Activated CD4-positive, alpha-beta T cell treated with anti-CD3 and anti-CD28 coated beads for 36 hours (primary cell): ENCODE measurements around the gene C20orf204. TPM values are rescaled to one million over a fixed set of nuclear protein-coding genes. Genes with fewer than 3 reads are reported as not detected.
"Not testable (repeated sequence)": the region's sequence is repeated elsewhere in the genome, so short reads cannot be mapped to it uniquely, and the experiment has no call there.

Experiments
- ATAC-seq: fragments of 200-7000 bp; cut with Tn5 transposase; one replicate; pipeline ENCODE4 v1.10.0; 2021; ENCODE audit warnings: mild to moderate bottlenecking, moderate library complexity
- CTCF ChIA-PET: fragments of 350-600 bp; sonication (Branson Sonifier 250); formaldehyde crosslinking; loops from one replicate; lab custom pipeline; 2021; ENCODE audit warnings: antibody characterized with exemption; lab: Charles Lee
- POLR2A ChIA-PET: fragments of 350-600 bp; sonication (Branson Sonifier 250); formaldehyde crosslinking; loops from one replicate; lab custom pipeline; 2021; ENCODE audit warnings: antibody characterized with exemption, inconsistent platforms; lab: Charles Lee
- DNase-seq: peaks from one replicate; pipeline ENCODE4 v3.0.0-alpha.2; 2020
- H3K27ac Mint-ChIP-seq: one replicate; pipeline ENCODE4 v1.8.0; 2021; ENCODE audit warnings: mixed read lengths
- H3K27me3 Mint-ChIP-seq: one replicate; pipeline ENCODE4 v1.8.0; 2021; ENCODE audit warnings: mixed read lengths
- H3K36me3 Mint-ChIP-seq: one replicate; pipeline ENCODE4 v1.8.0; 2021; ENCODE audit warnings: low read depth, mixed read lengths
- H3K4me1 Mint-ChIP-seq: one replicate; pipeline ENCODE4 v1.8.0; 2021; ENCODE audit warnings: mixed read lengths
- H3K4me3 Mint-ChIP-seq: one replicate; pipeline ENCODE4 v1.8.0; 2021; ENCODE audit warnings: mild to moderate bottlenecking, moderate library complexity, mixed read lengths
- H3K9me3 Mint-ChIP-seq: one replicate; pipeline ENCODE4 v1.8.0; 2021; ENCODE audit warnings: low read depth, mixed read lengths
- intact Hi-C, 2 experiments: fragments of 100-400 bp; cut with DNase I in 1 of 2; cut with micrococcal nuclease in 1 of 2; formaldehyde crosslinking; loops; one replicate each; pipeline versions ENCODE4 v1.14.2 to v1.15.1; 2022 to 2024; cut with DNase I, micrococcal nuclease
- total RNA-seq, 2 experiments: library from RNA; stranded (reverse); gene quantifications; one replicate each; pipeline ENCODE4 v1.2.3, GENCODE V29; 2021

Gene C20orf204
- total RNA-seq, 2 experiments from 2014 or later = 2.3 to 3.3 TPM

GRCh38 chr20:64012385-64013154 lies 23.4 kb upstream of the C20orf204 start:
- Mint-ChIP-seq H3K36me3 (peaks cover 69% of the 10 kb centered on the region), H3K27ac (peak overlapping the region; percentile 93), H3K4me3 (peak overlapping the region; percentile 59), H3K4me1 (peaks cover 32% of the 10 kb centered on the region)
- intact Hi-C loops = loop anchor here in 1 of 2 experiments (1.0 kb wide), 1 partner anchor 31 kb away; the partner anchor contains the start of gene PRPF6
- POLR2A ChIA-PET = interaction anchor here (1.0 kb wide), 1 partner anchor 30 kb away, joined by 3 read pairs; no protein-coding TSS in a partner anchor
- DNase-seq, H3K9me3 Mint-ChIP-seq, H3K27me3 Mint-ChIP-seq, CTCF ChIA-PET: not testable (repeated sequence)
- peak; percentile 49 for ATAC-seq

GRCh38 chr20:64015635-64016034 lies 20.3 kb upstream of the C20orf204 start:
- intact Hi-C loops = no loop called here
- Mint-ChIP-seq H3K4me1 (peaks cover 25% of the 10 kb centered on the region), H3K27ac (no peak overlapping the region), H3K27me3 (no peaks in the 10 kb centered on the region), H3K4me3 (no peak overlapping the region), H3K36me3 (peaks cover 60% of the 10 kb centered on the region), H3K9me3 (no peaks in the 10 kb centered on the region)
- no peak for DNase-seq
- no peak for ATAC-seq
- ChIA-PET CTCF (no interaction called here), POLR2A (no interaction called here)

DNA sequence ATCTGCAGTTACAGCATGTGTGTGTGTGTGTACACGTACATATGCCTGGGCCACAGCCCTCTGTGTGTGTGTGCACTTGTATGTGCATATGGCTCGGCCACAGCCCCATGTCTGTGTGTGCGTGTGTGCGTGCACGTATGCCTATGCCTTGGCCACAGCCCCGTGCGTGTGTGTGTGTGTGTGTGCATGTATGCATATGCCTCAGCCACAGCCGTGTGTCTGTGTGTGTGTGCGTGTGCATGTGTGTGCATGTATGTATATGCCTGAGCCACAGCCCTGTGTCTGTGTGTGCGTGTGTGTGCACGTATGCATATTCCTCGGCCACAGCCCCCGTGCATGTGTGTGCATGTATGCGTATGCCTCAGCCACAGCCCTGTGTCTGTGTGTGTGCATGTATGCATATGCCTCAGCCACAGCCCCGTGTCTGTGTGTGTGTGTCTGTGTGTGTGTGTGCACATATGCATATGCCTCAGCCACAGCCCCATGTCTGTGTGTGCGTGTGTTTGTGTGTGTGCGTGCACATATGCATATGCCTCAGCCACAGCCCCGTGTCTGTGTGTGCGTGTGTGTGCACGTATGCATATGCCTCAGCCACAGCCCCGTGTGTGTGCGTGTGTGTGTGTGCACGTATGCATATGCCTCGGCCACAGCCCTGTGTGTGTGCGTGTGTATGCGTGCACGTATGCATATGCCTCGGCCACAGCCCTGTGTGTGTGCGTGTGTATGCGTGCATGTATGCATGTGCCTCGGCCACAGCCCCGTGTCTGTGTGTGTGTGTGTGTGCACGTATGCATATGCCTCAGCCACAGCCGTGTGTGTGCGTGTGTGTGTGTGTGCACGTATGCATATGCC lies 14.6 kb upstream of the C20orf204 start:
- H3K4me3 Mint-ChIP-seq = no peak overlapping the region
- DNase-seq = no peak
- CTCF ChIA-PET = no interaction called here
- peaks cover 59% of the 10 kb centered on the region for H3K36me3 Mint-ChIP-seq
- H3K4me1 Mint-ChIP-seq = no peaks in the 10 kb centered on the region
- H3K27me3 Mint-ChIP-seq = no peaks in the 10 kb centered on the region
- intact Hi-C loops = no loop called here
- H3K27ac Mint-ChIP-seq = no peak overlapping the region
- H3K9me3 Mint-ChIP-seq = no peaks in the 10 kb centered on the region
- POLR2A ChIA-PET = no interaction called here
- ATAC-seq = no peak

DNA sequence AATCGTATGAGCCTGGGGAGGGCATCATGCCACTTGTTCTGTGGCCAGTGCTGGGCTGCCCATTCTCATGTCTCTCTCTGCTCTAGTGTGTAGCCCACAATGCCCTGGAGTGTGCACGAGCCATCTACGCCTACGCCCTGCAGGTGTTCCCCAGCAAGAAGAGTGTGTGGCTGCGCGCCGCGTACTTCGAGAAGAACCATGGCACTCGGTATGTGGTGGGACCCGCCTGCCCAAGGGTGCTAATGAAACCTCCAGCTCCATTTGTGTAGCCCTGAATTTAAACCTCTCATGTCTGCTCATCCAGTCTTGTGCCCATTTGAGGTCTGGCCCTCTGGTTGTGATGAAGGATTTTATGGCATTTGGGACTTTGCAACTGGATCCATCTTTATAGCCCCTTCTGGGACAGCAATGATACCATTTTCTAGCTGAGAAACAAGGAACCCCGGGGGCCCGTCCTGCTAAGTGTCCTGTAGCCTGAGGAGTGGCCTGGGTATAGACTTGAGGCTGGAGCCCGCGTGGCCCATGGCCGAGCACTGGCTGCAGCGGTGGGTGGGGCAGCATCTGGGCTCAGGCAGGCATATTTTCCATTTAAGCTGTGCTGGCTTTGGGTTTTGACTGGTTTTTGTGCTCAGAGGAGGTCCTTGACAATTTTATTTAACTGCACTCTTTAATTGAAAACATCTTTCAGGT lies 13.2 kb upstream of the C20orf204 start:
- Mint-ChIP-seq H3K4me1 (no peaks in the 10 kb centered on the region), H3K27me3 (no peaks in the 10 kb centered on the region), H3K27ac (no peak overlapping the region), H3K4me3 (no peak overlapping the region), H3K9me3 (no peaks in the 10 kb centered on the region), H3K36me3 (peaks cover 55% of the 10 kb centered on the region)
- ChIA-PET CTCF (no interaction called here), POLR2A (no interaction called here)
- ATAC-seq (no peak), DNase-seq (no peak)
- intact Hi-C loops = no loop called here

DNA sequence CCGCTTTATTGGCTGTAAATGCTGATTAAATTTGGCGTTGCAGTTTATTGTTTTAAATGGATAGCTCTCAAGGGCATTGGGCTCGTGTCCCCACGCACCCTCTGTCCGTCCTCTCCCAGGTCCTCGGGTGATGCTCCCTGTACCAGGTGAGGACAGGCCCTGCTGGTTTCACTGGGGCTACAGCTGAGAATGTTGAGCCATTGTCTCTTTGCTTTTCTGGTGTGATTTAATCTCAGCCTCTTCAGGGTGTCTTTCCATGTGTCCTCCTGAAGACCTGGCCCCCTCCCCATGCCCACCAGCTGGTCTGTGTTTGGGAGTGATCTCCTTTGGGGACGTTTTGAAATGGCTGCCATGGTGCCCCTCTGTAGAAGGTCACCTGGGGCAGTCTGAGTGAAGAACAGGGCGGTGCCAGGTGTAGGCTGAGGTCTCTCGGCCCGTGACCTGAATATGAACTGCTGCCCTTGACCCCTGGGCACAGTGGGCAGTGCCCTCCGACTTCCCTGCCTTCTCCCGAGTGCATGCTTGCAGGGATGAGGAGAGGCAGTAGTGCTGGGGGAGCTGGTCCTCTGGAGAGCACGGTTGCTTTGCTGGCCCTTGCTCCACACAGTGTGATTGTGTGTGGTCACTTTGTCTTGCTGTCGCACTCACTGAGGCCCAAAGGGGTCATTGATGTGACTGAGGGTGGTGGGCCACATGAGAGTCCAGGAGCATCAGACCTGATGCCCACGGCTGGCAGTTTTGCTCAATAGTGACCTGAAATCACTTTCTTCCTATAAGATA lies 12.4 kb upstream of the C20orf204 start:
- DNase-seq (no peak), ATAC-seq (no peak)
- CTCF ChIA-PET = no interaction called here
- POLR2A ChIA-PET = no interaction called here
- H3K27ac Mint-ChIP-seq = no peak overlapping the region
- H3K4me3 Mint-ChIP-seq = no peak overlapping the region
- peaks cover 48% of the 10 kb centered on the region for H3K36me3 Mint-ChIP-seq
- H3K27me3 Mint-ChIP-seq = no peaks in the 10 kb centered on the region
- H3K4me1 Mint-ChIP-seq = no peaks in the 10 kb centered on the region
- intact Hi-C loops = no loop called here
- no peaks in the 10 kb centered on the region for H3K9me3 Mint-ChIP-seq

DNA sequence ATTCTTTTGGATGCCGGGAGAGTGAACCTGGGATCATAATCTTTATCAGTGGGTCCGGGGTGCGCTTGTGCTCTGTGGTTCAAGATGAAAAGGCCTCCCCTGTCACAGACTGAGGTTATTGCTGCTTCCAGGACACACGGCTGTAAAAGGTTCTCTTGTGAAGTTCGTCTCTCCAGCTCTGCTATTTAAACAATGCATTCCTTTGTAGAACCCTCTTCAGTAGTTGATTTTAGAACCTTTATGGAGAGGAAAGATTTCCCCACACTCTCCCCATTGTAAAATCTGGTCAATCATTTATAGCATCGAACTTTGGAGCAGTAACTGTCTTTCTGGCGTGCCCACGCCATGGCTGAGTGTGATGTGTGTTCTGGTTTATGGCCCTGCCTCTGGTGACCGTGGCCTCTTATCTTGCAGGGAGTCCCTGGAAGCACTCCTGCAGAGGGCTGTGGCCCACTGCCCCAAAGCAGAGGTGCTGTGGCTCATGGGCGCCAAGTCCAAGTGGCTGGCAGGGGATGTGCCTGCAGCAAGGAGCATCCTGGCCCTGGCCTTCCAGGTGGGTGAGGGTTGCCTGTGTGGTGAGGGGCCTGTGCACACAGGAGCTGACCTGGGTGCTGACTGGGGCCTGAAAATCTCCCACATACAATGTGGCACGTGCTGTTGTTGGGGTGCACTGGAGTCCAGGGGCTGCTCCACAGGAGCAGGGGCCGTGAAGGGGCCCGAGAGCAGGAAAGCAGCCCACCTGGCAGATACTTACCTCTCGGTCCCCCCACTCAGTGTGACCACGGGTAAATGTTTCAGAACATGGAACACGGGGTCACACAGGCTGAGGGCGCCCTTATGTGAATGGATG lies 11.6 kb upstream of the C20orf204 start:
- H3K9me3 Mint-ChIP-seq = no peaks in the 10 kb centered on the region
- H3K27ac Mint-ChIP-seq = no peak overlapping the region
- no peaks in the 10 kb centered on the region for H3K27me3 Mint-ChIP-seq
- CTCF ChIA-PET = no interaction called here
- no peaks in the 10 kb centered on the region for H3K4me1 Mint-ChIP-seq
- DNase-seq (no peak), ATAC-seq (no peak)
- H3K36me3 Mint-ChIP-seq = peaks cover 48% of the 10 kb centered on the region
- intact Hi-C loops = no loop called here
- no peak overlapping the region for H3K4me3 Mint-ChIP-seq
- POLR2A ChIA-PET = no interaction called here

DNA sequence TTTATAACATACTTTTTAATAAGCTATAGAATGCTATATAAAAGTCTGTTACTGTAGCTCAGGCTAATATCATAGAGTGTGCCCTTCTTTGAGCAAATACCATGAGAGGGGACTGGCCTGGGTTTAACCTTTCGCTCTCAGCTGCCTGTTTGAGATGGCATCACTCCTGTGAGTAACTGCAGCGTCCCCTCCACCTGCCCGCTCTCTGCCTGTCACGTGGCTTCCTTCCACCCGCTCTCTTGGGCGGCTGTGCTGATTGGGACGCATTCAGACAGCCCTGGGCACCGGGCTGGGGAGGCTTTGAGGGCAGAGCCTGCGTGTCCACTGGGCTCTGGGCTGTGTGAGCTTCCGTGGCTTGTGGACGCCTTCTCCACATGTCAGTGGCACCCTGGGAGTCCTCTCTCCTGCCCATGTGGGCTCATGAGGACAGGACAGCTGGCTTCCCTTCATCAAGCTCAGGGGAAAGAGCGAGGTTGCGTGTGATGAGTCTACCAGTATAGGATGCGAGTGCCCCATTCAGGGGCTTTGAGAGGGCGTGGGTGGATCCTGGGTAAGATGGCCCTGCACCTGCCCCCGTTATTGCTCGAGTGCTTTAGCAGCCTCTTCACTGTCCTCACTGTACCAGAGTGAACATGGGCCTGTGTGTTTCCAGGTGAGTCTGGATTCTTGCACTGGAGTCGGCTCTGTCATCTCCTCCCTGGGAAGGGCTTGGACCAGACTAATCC lies 10.7 kb upstream of the C20orf204 start:
- Mint-ChIP-seq H3K9me3 (no peaks in the 10 kb centered on the region), H3K27me3 (no peaks in the 10 kb centered on the region), H3K36me3 (peaks cover 48% of the 10 kb centered on the region), H3K4me1 (no peaks in the 10 kb centered on the region), H3K4me3 (no peak overlapping the region), H3K27ac (no peak overlapping the region)
- CTCF ChIA-PET = no interaction called here
- intact Hi-C loops = no loop called here
- DNase-seq = no peak
- POLR2A ChIA-PET = no interaction called here
- ATAC-seq = no peak

DNA sequence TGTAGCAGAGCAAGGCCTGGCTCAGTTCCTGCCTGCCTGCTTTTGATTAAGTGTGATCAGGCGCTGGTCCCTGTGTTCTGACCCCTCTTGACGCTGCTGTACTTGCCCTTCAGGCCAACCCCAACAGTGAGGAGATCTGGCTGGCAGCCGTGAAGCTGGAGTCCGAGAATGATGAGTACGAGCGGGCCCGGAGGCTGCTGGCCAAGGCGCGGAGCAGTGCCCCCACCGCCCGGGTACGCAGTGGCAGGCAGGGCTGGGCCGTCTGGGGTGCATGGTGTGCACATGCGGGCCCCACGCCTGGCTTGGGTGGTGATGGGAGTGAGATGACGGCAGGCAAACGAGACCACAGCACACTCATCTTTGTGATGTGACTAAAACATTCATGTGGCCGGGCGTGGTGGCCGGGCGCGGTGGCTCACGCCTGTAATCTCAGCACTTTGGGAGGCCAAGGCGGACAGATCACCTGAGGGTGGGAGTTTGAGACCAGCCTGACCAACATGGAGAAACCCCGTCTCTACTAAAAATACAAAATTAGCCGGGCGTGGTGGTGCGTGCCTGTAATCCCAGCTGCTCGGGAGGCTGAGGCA lies 10.1 kb upstream of the C20orf204 start:
- Mint-ChIP-seq H3K27me3 (no peaks in the 10 kb centered on the region), H3K9me3 (no peaks in the 10 kb centered on the region), H3K36me3 (peaks cover 49% of the 10 kb centered on the region), H3K4me3 (no peak overlapping the region), H3K4me1 (no peaks in the 10 kb centered on the region), H3K27ac (no peak overlapping the region)
- POLR2A ChIA-PET = no interaction called here
- ATAC-seq (no peak), DNase-seq (no peak)
- CTCF ChIA-PET = interaction anchor here (0.7 kb wide), 1 partner anchor 12 kb away, joined by 3 read pairs; no protein-coding TSS in a partner anchor
- intact Hi-C loops = no loop called here

DNA sequence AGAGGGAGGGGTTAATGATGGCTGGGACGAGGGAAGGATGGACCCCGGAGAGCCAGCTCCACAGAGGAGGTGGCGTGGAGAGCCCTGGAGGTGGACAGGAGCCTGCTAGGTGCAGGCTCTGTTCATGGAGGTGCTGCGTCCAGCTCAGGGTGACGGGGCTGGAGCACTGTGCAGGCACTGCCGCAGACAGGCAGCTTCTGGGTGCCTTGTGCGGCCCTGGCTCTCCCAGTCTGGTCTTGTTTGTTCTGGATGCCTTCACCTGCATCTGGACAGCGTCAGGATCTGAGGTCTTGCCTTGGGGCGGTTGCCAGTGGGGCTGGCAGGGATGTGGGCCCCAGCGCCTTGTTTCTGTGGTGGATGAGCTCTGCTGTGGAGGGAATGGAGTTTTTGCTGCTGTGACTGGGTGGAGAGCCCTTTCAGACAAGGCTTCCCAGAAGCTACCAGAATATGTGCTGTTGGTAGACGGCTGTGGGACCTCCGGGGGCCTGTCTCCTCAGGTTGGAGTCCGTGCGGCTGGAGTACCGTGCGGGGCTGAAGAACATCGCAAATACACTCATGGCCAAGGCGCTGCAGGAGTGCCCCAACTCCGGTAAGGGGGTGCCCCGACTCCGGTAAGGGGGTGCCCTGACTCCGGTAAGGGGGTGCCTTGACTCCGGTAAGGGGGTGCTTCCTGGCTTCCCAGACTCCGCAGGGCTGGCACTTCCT lies 7.8 kb upstream of the C20orf204 start:
- no peak for ATAC-seq
- H3K36me3 Mint-ChIP-seq = peaks cover 41% of the 10 kb centered on the region
- no peak overlapping the region for H3K4me3 Mint-ChIP-seq
- CTCF ChIA-PET = interaction anchor here (1.2 to 1.5 kb wide), 2 partner anchors 10 to 25 kb away, joined by 3 to 10 read pairs; no protein-coding TSS in a partner anchor
- no peaks in the 10 kb centered on the region for H3K27me3 Mint-ChIP-seq
- no peaks in the 10 kb centered on the region for H3K9me3 Mint-ChIP-seq
- intact Hi-C loops = no loop called here
- H3K27ac Mint-ChIP-seq = no peak overlapping the region
- POLR2A ChIA-PET = no interaction called here
- no peaks in the 10 kb centered on the region for H3K4me1 Mint-ChIP-seq
- no peak for DNase-seq
